Measurements from ENCODE around the gene ZNFX1. TPM values are rescaled to one million over a fixed set of nuclear protein-coding genes. Genes with fewer than 3 reads are reported as not detected.

Gene ZNFX1
- total and polyA plus RNA-seq, 9 of the 15 experiments (the other 6 are each of a cell fraction or from before 2014, with no cell fraction given): 3.8 to 13.8 (median 10.3) TPM

DNA sequence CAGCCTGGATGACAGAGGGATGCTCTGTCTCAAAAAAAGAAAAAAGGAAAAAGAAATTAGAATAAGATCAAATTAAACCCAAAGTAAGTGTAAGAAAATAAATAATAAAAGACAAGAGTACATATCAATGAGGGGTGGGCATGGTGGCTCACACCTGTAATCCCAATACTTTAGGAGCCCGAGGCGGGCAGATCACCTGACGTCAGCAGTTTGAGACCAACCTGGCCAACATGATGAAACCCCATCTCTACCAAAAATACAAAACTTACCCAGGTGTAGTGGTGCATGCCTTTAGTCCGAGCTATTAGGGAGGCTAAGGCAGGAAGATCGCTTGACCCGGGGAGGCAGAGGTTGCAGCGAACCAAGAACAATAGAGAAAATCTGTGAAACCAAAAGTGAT, 74.8 kb downstream of the ZNFX1 start:
- Histone ChIP-seq H3K27me3 (ENCODE audit: control insufficient read depth in 2 of 2, insufficient read depth in 2 of 2, low read length in 2 of 2) (no peaks in the 10 kb centered on the region), H3K9me3 (replicated peaks; ENCODE audit: control insufficient read depth, insufficient read depth, low read depth, low read length) (no peaks in the 10 kb centered on the region), H3K9me1 (ENCODE audit: control insufficient read depth, insufficient read depth, low read length) (no peaks in the 10 kb centered on the region), H3K4me2 (ENCODE audit: insufficient read depth, low read length) (no peak overlapping the region), H4K20me1 (replicated peaks; ENCODE audit: control insufficient read depth, insufficient read depth, low read length) (no peaks in the 10 kb centered on the region), H2AFZ (ENCODE audit: low read depth, low read length) (no peak overlapping the region), H3K9ac (ENCODE audit: insufficient read depth in 1 of 2, low read depth in 2 of 2, low read length in 2 of 2) (no peak overlapping the region), H3K79me2 (ENCODE audit: control insufficient read depth, insufficient read depth, low read length) (no peaks in the 10 kb centered on the region), H3K27ac (ENCODE audit: extremely low read depth, low read depth, low read length) (no peak overlapping the region), H3K4me3 (no peak overlapping the region), H3K4me1 (replicated peaks in 1 of 2; ENCODE audit: control insufficient read depth in 2 of 2, insufficient read depth in 2 of 2, low read length in 2 of 2) (no peaks in the 10 kb centered on the region), H3K36me3 (ENCODE audit: control insufficient read depth, insufficient read depth, low read length) (no peaks in the 10 kb centered on the region)
- FAIRE-seq (no peak), ATAC-seq (no peak), DNase-seq (ENCODE audit: extremely low read depth in 1 of 4, low spot score in 3 of 4) (no peak)
- WGBS (ENCODE audit: insufficient coverage, low coverage, missing lambda C conversion rate): 49% methylated on average over 7 of the region's 7 CpGs
- POLR2A ChIA-PET: interaction anchor here (0.7 to 1.7 kb wide), 3 partner anchors 10 to 151 kb away, joined by 3 to 5 read pairs (median 4); no protein-coding TSS in a partner anchor
- CTCF ChIA-PET (ENCODE audit: low intra/inter-chr PET ratio): no interaction called here
- intact Hi-C loops (cut with micrococcal nuclease) (no loop called here), in situ Hi-C loops (cut with MboI) (no loop called here)
- BruUV-seq (replicated peaks): no TSS peak
- no peak for TF ChIP-seq PHF8 (IDR thresholded peaks at IDR 0.05; ENCODE audit: borderline replicate concordance, low read length)
- no peak for TF ChIP-seq HSF4 (CRISPR knock-in tag; IDR thresholded peaks at IDR 0.05; ENCODE audit: borderline replicate concordance)
- no peak for TF ChIP-seq HCFC1 (IDR thresholded peaks at IDR 0.05; ENCODE audit: low read depth, low read length)
- no peak for TF ChIP-seq ZNF134 (CRISPR knock-in tag; conservative IDR thresholded peaks at IDR 0.05)
- no peak for TF ChIP-seq FOXJ2 (tag; IDR thresholded peaks at IDR 0.05)
- TF ChIP-seq HNRNPUL1 (IDR thresholded peaks at IDR 0.05; ENCODE audit: low read length): no peak
- TF ChIP-seq ELF2 (CRISPR knock-in tag; IDR thresholded peaks at IDR 0.05): no peak
- no peak for TF ChIP-seq MYC (IDR thresholded peaks at IDR 0.05; ENCODE audit: low read depth, low read length)
- TF ChIP-seq MYC (CRISPR knock-in tag; IDR thresholded peaks at IDR 0.05; ENCODE audit: borderline replicate concordance, low read depth): no peak
- no peak for TF ChIP-seq DMBX1 (CRISPR knock-in tag; IDR thresholded peaks at IDR 0.05; ENCODE audit: borderline replicate concordance)
- TF ChIP-seq CEBPB (tag; IDR thresholded peaks at IDR 0.05): no peak
- TF ChIP-seq ZNF175 (CRISPR knock-in tag; IDR thresholded peaks at IDR 0.05; ENCODE audit: low read depth): no peak
- peak; percentile 28; the same call in 1 of the 2 replicates for TF ChIP-seq MAFK (IDR thresholded peaks at IDR 0.05; ENCODE audit: low read length)
- TF ChIP-seq, protein P1, sequence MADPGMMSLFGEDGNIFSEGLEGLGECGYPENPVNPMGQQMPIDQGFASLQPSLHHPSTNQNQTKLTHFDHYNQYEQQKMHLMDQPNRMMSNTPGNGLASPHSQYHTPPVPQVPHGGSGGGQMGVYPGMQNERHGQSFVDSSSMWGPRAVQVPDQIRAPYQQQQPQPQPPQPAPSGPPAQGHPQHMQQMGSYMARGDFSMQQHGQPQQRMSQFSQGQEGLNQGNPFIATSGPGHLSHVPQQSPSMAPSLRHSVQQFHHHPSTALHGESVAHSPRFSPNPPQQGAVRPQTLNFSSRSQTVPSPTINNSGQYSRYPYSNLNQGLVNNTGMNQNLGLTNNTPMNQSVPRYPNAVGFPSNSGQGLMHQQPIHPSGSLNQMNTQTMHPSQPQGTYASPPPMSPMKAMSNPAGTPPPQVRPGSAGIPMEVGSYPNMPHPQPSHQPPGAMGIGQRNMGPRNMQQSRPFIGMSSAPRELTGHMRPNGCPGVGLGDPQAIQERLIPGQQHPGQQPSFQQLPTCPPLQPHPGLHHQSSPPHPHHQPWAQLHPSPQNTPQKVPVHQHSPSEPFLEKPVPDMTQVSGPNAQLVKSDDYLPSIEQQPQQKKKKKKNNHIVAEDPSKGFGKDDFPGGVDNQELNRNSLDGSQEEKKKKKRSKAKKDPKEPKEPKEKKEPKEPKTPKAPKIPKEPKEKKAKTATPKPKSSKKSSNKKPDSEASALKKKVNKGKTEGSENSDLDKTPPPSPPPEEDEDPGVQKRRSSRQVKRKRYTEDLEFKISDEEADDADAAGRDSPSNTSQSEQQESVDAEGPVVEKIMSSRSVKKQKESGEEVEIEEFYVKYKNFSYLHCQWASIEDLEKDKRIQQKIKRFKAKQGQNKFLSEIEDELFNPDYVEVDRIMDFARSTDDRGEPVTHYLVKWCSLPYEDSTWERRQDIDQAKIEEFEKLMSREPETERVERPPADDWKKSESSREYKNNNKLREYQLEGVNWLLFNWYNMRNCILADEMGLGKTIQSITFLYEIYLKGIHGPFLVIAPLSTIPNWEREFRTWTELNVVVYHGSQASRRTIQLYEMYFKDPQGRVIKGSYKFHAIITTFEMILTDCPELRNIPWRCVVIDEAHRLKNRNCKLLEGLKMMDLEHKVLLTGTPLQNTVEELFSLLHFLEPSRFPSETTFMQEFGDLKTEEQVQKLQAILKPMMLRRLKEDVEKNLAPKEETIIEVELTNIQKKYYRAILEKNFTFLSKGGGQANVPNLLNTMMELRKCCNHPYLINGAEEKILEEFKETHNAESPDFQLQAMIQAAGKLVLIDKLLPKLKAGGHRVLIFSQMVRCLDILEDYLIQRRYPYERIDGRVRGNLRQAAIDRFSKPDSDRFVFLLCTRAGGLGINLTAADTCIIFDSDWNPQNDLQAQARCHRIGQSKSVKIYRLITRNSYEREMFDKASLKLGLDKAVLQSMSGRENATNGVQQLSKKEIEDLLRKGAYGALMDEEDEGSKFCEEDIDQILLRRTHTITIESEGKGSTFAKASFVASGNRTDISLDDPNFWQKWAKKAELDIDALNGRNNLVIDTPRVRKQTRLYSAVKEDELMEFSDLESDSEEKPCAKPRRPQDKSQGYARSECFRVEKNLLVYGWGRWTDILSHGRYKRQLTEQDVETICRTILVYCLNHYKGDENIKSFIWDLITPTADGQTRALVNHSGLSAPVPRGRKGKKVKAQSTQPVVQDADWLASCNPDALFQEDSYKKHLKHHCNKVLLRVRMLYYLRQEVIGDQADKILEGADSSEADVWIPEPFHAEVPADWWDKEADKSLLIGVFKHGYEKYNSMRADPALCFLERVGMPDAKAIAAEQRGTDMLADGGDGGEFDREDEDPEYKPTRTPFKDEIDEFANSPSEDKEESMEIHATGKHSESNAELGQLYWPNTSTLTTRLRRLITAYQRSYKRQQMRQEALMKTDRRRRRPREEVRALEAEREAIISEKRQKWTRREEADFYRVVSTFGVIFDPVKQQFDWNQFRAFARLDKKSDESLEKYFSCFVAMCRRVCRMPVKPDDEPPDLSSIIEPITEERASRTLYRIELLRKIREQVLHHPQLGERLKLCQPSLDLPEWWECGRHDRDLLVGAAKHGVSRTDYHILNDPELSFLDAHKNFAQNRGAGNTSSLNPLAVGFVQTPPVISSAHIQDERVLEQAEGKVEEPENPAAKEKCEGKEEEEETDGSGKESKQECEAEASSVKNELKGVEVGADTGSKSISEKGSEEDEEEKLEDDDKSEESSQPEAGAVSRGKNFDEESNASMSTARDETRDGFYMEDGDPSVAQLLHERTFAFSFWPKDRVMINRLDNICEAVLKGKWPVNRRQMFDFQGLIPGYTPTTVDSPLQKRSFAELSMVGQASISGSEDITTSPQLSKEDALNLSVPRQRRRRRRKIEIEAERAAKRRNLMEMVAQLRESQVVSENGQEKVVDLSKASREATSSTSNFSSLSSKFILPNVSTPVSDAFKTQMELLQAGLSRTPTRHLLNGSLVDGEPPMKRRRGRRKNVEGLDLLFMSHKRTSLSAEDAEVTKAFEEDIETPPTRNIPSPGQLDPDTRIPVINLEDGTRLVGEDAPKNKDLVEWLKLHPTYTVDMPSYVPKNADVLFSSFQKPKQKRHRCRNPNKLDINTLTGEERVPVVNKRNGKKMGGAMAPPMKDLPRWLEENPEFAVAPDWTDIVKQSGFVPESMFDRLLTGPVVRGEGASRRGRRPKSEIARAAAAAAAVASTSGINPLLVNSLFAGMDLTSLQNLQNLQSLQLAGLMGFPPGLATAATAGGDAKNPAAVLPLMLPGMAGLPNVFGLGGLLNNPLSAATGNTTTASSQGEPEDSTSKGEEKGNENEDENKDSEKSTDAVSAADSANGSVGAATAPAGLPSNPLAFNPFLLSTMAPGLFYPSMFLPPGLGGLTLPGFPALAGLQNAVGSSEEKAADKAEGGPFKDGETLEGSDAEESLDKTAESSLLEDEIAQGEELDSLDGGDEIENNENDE (IDR thresholded peaks at IDR 0.05; ENCODE audit: low read depth, low read length): no peak
